Measurements from ENCODE around the gene FAR2.
"Not testable (repeated sequence)": the region's sequence is repeated elsewhere in the genome, so short reads cannot be mapped to it uniquely, and the experiment has no call there.

The FAR2 gene

GRCh38 chr12:29152981-29153630, 4.0 kb downstream of the FAR2 start:
- DNase-seq (ENCODE audit: low read depth), result no peak

DNA sequence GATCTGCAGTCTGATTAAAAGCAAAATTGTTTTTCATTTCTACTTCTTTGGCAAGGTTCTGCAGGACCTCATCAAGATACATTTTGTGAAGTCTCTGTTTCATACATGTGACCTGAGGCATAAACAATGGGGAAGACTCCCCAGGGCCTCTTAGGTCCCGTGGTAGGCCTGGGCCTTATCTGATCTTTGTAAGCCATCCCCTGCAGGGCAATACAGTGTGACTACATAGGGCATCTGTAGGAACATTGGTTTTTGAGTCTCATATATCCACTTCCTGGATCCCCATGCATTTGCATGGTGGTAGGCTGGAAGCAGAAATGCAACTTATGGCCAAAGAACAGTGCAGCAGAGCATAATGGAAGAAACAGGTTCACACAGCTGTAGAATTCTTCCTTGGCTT, 6.0 kb downstream of the FAR2 start:
- no peak for DNase-seq (ENCODE audit: low read depth)

DNA sequence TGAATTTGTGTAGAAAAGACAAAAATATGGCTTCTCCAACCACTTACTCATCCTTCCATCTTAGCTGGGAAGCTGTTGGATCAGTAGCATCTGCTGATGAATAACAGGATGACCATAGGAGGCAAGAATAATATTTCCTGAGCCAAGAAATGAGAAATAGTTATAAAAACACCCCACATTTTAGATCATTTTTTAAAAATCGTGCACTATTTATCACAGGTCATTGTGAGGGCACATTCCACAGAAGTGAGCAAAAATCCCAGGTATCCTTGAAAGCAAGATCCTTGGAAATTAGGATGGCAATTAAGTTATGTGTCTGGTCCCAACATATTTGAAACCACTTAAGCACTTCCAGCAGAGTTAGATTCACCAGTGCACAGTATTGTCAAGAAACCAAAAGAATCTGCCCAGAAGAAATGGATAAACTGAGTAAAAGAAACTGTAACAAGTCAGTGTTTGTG, 8.4 kb downstream of the FAR2 start:
- DNase-seq (ENCODE audit: low read depth), result no peak

DNA sequence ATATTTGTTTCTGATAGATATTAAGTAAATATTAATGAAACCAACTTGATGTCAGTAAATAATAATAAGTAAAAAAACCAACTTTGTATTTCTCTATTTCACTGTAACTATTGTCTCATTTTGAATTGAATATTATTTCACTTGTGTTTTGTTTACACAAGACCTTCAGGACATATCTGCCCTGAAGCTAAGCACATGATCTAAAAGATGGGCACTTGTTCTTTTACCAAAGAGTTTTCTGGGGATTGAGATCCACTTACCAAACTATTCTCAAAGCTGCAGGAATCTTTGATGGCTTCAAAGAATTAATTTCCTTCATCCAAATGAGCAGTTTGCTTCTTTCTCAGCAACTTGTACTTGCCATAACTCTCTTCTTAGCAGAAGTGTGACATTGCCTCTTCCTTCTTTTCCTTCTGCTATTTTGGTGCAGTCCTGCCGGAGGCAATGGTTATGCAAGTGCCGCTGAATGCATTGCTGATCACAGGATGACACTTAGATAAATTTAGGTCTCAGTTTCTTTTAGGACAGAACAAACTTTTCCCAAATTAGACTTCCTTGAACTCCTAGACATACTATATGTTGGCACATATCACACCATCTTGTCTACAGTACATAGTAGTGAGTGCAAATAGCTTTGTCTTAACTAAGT, 9.2 kb downstream of the FAR2 start:
- DNase-seq (ENCODE audit: low read depth), result no peak

GRCh38 chr12:29159661-29160060, 10.6 kb downstream of the FAR2 start:
- no peak for DNase-seq (ENCODE audit: low read depth)

DNA sequence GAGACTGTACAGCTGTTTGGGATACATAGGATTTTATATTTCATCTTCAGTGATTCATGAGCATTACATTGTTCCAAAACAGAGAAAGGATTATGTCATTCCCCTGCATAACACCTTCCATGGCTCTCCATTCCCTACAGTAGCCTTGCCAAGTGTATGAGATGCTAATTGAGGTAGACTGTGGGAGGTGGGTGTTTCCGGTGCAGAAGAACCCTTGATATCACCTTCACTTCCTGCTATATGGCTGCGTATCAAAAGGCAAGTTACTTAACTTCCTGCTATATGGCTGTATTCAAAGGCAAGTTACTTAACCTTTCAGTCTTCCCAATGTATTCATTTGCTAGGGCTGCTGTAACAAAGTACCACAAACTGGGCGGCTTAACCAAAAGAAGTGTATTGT, 11.2 kb downstream of the FAR2 start:
- DNase-seq (ENCODE audit: low read depth), result no peak

- no peak for DNase-seq (ENCODE audit: low read depth)
These were observed 14.1 kb downstream of the FAR2 start for GRCh38 chr12:29163146-29163545.

GRCh38 chr12:29164477-29165393, 15.7 kb downstream of the FAR2 start:
- DNase-seq (ENCODE audit: low read depth), result no peak

GRCh38 chr12:29167445-29167844, 18.4 kb downstream of the FAR2 start:
- no peak for DNase-seq (ENCODE audit: low read depth)

- DNase-seq (ENCODE audit: low read depth), result no peak
These were observed 18.9 kb downstream of the FAR2 start for GRCh38 chr12:29167988-29168387.

- not testable (repeated sequence) for DNase-seq (ENCODE audit: low read depth)
These were observed 20.9 kb downstream of the FAR2 start for GRCh38 chr12:29169978-29170377.

- DNase-seq (ENCODE audit: low read depth), result not testable (repeated sequence)
These were observed 21.5 kb downstream of the FAR2 start for GRCh38 chr12:29170478-29171084.

DNA sequence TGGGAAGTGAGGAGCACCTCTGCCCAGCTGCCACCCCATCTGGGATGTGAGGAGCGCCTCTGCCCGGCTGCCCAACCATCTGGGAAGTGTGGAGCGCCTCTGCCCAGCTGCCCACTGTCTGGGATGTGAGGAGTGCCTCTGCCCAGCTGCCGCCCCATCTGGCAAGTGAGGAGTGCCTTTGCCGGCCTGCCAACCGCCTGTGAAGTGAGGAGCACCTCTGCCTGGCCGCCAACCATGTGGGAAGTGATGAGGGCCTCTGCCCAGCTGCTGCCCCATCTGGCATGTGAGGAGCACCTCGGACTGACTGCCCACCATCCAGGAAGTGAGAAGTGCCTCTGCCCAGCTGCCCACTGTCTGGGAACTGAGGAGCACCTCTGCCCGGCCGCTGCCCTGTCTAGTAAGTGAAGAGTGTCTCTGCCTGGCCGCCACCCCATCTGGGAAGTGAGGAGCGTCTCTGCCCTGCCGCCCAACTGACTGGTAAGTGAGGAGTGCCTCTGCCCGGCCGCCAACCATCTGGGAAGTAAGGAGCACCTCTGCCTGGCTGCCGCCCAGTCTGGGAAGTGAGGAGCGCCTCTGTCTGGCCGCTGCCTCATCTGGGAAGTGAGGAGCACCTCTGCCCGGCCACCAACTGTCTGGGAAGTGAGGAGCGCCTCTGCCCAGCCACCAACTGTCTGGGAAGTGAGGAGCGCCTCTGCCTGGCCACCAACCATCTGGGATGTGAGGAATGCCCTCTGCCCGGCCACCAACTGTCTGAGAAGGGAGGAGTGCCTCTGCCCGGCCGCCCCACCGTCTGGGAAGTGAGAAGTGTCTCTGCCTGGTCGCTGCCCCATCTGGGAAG, 22.6 kb downstream of the FAR2 start:
- no peak for DNase-seq (ENCODE audit: low read depth)

DNA sequence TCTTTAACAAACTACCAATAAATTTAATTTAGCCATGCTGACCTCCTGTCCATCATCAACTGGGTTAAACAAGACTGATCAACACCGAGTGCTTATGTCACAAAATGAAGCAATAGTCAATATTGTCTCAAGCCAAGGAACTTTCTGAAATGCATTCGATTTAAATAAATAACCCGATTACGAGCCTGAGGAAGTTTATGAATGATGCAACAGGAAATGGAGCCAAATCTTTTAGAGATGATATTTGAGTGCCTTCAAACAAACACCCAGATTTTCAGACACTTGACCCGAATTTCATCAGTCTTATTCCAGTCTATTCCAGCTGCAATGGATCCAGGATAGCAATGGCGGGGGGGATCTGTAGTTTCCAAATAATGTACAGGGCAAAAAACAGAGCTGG, 27.9 kb downstream of the FAR2 start:
- no peak for DNase-seq (ENCODE audit: low read depth)

- DNase-seq (ENCODE audit: low read depth), result not testable (repeated sequence)
These were observed 33.2 kb downstream of the FAR2 start for GRCh38 chr12:29182247-29182646.

DNA sequence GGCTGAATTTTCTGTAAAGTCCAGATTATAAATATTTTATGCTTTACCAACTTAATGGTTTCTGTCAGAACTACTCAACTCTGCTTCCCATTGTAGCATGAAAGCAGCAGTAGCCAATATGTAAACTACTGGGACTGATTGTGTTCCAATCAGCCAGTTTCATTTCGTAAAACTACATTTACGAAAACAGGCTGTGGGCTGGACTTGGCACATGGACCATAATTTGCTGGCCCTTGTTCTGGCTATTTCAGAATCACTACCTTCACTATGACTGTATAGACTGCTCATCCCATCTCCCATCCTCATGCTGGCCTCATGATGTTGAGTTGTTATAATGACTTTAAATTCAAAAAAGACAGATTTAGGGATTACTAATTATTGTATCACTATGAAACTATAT, 38.7 kb downstream of the FAR2 start:
- no peak for DNase-seq (ENCODE audit: low read depth)

DNA sequence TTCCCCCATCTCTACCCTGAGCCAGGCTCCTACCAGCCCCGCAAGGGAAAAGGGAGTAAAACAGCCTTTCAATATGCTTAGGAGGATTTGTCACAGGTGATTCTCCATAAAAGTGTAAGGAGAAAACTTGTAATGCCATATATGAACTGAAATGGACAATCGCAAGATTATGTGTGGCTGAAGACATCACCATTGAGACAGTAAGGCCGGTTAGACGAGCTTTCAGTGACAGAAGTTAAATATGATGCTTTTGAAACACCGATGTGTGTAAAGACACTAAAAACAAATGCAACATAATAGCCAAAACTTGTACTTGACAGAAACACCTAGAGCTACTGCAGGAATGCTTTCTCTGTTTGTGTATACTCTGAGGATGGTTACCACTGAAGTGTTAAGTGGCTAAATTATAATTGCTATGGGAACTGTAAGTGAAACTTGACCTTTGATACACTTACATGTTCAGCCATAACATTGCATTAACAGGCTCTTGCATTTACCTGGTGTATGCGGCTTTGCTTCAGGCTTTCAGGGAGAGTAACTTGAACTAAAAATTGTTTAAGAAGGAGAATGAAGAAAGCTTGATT, 42.3 kb downstream of the FAR2 start:
- DNase-seq (ENCODE audit: low read depth), result no peak

GRCh38 chr12:29198901-29199300, 49.8 kb downstream of the FAR2 start:
- DNase-seq (ENCODE audit: low read depth), result no peak

DNA sequence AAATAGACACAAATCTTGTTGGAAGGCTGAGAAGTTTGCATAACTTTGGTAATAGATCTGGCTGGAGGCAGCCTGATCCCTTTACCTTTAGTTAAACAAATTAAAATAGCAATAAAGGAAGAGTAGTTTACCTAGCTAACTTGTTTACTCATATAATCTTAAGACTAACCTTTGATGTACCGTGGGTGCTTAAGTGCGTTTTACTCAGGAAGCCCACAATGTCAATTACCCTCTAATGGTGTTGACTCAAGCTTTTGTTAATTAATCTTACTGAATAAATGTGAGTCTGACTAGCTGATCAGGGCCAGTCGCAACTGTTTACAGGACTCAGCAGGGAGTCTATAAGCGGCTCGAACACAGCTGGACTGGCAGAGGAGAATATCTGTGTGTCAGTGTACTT, 51.5 kb downstream of the FAR2 start:
- DNase-seq (ENCODE audit: low read depth), result no peak

DNA sequence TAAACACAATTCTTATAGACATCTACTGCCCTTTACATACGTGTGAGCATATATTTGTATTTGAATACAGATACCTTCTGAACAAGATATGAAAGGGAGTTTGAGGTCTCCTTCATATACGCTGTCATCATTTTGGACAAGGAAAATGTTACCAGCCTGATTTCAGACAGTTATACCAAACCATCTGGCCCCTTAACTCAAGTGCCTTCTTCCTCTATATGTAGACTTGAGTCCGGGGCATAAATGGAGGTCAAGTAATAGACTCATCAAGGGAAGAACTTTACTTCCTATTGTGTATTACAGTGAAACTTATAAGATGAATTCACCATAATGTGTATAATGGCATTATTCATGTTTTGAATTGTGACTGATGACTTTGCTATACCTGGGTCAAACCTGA, 52.2 kb downstream of the FAR2 start:
- no peak for DNase-seq (ENCODE audit: low read depth)

DNA sequence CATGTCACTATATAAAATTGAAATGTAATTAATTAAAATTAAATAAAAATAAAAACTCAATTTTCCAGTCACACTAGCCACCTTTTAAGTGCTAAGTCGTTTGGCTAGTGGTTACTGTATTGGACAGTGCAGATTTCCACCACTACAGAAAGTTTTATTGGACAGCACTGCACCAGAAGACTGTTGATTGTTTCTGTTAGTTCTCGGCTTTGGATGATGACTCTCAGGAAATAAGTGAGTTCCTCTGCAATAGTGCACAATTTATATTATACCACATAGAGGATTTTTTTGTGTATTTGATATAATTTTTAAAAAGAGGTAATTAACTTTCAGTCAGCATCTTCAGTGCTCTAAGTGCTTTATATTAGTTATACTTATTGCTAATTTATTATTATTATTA, 52.7 kb downstream of the FAR2 start:
- no peak for DNase-seq (ENCODE audit: low read depth)
